ENCODE measurements around the gene CRYGC.

GRCh38 chr2:208147759-208148158 lies 18.1 kb upstream of the CRYGC start:
- no peak for TF ChIP-seq CTCF (IDR thresholded peaks at IDR 0.05)
- TF ChIP-seq EZH2 (IDR thresholded peaks at IDR 0.05; ENCODE audit: borderline replicate concordance, insufficient read depth, low read depth, low read length, poor library complexity, severe bottlenecking) = no peak
